GM21717 (cell line): ENCODE measurements around the gene CECR2.

Experiments
- ATAC-seq: cut with Tn5 transposase; IDR thresholded peaks from one replicate; pipeline ENCODE4 v1.9.1; 2021; ENCODE audit warnings: mild to moderate bottlenecking, moderate library complexity; ENCODE audit not compliant: unreplicated experiment

CECR2 gene

DNA sequence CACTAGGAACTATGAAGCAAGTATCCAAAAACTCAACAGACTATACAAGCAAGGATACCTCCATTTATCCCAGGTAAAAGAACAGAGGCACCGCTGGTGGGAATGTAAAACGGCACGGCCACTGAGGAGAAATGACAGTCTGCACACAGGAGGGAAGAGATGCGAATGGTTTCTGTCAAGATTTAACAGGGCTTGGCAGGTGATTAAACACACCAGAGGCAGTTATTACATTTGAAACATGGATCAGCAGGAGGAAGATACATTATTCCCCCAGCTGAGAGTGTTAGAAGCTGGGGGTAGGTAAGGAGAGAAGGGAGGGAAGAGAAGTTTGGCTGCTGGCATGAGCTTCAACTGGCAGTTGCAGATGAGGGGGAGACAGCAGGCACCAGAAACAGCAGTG, 229.1 kb downstream of the CECR2 start:
- no peak for ATAC-seq

- no peak for ATAC-seq
Measured at GRCh38 chr22:17601031-17601430, 231.8 kb downstream of the CECR2 start.

DNA sequence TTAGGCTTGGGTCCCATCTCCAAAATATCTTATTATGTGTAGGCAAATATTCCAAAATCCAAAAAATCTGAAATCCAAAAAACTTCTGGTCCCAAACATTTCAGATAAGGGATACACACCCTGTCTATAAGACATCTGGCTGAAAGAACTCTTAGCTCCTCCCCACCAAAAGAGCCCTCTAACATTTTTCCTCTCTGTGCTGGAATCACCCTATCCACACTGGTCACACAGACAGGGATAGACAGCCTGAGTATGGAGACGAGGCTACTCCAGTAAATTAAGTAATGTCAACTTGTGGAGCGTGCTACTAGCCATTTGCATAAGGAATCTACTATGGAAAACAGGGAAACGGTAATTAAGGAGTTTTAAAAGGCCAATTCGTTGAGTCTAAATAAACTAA, 234.4 kb downstream of the CECR2 start:
- no peak for ATAC-seq

DNA sequence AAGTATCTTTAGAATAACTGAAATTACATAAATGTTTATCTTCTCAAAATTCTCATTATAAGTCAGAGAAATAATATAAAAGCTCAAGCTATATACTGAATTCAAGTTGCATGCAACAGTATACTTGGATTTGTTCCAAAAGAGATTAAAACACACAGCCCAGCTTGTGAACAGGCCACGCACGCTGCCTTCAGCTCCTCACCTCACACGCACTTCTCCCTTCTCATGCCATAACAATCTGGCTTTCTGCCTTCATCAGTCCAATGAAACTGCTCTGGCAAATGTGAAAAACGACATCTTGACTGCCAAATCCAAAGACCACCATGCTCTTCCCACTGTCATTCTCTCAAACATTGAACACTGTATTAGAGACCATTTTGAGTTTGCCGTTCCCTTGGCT, 237.2 kb downstream of the CECR2 start:
- no peak for ATAC-seq
